NCI-H524 treated with DMSO at 0.1 percent for 48 hours (cell line): ENCODE results near the gene AUTS2.
"Not testable (repeated sequence)": the region's sequence is repeated elsewhere in the genome, so short reads cannot be mapped to it uniquely, and the experiment has no call there.

ENCODE experiments used
- DNase-seq: peaks from one replicate; lab custom pipeline; 2025; lab: John Stamatoyannopoulos, UW

The AUTS2 gene

DNA sequence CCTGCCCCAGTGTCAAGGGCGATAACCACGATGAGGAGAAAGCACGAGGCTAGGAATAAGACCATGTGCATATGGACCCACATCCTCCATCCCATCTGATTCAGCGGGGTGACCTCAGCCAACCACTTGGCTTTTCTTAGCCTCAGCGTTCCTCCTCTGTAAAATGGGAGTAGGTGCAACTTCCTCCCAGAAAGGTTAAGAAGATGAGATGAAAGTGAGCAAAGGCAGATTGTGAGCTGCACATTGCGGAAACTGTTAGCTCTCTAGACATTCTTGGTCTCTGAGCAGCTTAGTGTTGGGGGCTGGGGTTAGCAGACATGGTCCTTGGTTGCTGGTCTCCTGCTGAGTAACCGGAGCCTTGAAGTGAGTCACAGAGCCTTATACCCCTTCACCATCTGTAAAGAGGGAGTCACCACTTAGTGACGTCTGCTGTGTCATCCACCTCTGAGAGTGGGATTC lies 1036.4 kb downstream of the AUTS2 start:
- no peak for DNase-seq

DNA sequence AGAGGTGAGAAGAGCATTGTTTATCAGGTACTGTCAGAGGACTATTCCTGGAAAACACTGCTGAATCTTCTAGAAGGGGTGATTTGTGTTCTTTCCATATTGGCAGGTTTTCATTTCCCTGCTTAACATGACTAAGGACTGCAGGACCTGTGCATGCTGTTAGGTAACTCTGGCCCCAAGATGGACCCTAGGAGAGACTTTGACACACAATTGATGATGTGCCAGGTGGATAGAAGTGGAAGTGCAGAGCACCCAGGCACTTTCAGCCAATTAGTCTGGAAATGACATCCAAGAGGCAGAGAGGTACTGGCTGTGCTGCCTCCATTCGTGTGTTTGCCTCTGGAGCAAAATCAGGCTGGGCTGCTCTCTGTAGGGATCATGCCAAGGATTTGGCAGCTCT lies 1037.4 kb downstream of the AUTS2 start:
- DNase-seq: no peak

DNA sequence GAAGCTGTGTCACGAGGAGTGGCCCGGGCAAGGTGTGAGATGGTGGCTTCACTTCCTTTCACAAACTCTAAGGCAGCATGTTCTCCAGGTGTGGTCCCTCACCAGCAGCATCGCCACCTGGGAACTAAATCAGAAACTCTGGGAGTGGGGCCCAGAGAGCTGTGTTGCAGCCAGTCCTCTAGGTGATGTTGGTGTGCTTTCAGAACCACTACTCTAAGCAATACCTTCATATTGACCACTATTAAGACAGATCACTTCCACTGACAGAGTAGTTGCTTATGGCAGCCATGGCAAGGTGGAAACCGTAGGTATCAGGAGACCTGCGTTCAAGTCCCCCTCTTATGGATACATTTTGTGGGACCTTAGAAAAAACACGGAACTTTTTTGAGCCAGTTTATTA lies 1037.9 kb downstream of the AUTS2 start:
- no peak for DNase-seq

DNA sequence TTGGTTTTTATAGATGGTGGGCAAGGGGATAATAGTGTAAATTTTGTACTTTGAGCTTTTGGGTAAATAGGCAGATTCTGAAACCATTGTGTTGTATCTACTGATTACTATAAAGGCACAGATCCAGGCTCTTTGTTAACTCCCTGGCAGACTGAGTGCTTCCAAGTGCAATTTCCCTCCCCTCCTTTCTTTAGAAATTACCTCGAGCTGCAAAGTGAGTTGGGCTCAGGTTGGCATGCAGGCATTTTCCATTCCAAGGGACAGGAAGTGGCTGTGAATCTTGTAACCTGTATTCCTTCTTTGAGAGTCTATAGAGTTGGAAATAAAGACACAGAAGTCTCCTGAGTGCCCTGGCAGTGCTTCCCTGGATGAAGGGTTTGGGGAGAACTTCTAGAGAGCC lies 1039.5 kb downstream of the AUTS2 start:
- DNase-seq: no peak

DNA sequence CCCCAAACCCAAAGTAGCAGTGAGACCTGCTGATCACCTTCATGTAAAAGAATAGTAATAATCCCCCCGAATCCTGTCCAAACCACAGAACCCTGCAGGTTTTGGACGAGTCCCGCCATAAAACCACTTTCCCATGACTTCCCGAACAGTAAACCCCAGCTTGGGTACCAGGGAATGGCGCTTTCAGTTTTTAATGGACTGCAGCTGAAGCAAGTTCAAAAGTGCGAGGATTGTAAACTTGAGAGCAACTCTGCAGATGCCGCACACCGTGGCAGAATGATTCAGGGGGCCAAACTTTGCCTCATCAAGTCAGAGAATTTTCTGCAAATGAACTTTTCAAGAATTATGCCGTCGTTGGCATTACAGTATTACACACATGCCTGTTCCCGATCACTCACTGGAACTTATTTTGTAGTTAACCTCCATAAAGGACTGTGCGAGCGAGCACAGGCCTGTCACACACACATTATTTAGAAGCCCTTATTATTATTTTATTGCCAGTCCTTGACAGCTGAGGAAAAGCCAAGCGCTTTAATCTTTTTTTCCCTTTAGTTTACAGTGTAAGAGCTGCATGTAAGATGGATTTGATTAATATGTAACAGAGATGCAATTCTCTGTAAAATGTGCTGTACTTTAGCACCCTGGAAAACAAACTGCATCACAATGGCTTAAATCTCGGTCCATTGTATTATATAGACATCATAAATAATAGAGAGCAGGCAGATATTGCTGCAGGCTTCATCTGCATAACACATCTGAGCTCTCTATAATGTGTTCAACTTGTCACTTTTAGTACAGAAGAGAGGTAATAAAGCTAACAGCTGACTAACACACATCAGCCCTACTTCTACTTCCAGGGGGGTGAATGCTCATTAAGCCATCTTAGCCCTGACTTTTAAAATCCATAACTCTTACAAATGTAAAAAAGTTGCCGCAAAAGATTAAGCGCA lies 1040.2 kb downstream of the AUTS2 start:
- no peak for DNase-seq

DNA sequence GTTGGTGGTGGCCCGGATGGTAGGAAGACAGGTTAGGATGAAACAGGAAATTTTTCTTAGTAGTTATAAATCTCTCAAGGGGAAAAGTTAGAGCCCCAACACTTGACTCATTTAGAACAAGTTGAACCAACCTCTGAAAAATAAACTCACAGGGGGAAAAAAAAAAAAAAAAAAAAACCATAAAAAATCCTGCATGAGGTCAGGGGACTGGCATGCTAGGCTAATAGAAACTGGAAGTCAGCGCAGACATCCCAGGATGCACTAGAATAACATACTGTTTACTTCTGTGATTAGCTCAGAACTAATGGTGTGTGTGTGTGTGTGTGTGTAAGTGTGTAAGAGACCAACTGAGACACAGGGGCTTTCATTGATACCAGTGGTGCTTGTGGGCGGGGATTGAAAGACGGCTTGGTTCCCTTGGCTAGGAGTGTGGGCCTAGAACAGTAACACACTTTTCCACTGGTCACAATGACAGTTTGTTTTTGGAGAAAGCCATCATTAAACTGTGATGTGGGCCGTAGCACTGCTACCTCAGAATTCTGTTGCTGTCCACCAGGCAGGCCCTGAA lies 1042.1 kb downstream of the AUTS2 start:
- DNase-seq: no peak

DNA sequence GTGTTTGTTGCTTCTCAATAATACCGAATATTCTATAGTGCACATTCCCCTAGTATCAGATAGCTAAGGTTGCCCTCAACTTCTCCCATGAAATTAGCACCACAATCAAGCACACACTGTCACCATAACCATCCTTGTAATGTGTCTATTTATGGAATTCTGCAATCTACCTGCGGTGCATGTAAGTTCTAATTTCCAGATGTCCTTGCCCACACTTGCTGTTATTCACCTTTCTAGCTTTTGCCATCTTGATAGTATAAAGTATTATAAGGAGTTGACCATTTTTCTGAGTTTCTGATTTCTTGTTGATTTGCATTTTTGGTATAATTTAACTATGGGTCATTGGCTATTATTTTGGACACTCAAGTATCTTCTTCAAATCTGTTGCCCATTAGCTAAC lies 1043.6 kb downstream of the AUTS2 start:
- no peak for DNase-seq

DNA sequence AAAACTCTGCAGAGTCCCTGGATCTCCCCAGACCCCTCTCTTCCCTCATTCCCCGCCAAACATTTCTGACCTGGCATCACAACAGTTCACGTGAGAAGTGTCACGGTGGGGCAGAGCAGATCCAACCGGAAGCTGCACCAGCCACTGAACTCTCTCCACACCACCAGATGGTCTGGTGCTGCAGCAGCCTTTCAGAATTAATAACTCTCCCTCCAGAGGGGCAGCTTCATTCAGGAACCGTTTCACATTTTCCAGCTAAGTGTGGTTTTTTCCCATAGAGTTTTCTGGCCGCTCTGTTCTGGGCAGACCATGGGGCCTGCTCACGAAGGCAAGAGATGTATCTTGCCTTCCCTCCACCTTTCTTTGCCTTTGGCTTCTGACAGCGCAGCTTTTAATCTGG lies 1047.0 kb downstream of the AUTS2 start:
- DNase-seq: no peak

DNA sequence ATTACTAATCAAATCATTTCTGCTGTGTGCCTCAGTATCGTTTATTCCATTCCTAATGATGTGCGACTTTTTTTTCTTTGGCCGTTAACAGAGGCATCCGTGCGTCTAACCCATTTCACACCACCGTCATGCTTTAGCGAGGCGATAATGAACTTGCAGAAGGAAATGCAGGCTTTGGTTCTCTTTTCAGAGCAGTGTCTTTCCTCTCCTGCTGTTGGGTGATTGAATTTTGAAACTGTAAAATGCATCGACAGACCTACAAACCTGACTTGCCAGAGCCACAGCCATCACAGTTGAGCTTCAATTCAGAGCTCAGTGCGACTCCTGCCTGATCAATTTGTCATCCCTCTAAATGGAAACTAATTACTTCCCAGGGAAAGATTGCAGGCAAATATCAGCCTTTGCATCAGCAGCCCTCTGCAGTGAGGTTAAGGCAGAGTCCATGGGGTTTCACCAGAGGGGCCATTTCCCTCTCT lies 1047.6 kb downstream of the AUTS2 start:
- DNase-seq: no peak

DNA sequence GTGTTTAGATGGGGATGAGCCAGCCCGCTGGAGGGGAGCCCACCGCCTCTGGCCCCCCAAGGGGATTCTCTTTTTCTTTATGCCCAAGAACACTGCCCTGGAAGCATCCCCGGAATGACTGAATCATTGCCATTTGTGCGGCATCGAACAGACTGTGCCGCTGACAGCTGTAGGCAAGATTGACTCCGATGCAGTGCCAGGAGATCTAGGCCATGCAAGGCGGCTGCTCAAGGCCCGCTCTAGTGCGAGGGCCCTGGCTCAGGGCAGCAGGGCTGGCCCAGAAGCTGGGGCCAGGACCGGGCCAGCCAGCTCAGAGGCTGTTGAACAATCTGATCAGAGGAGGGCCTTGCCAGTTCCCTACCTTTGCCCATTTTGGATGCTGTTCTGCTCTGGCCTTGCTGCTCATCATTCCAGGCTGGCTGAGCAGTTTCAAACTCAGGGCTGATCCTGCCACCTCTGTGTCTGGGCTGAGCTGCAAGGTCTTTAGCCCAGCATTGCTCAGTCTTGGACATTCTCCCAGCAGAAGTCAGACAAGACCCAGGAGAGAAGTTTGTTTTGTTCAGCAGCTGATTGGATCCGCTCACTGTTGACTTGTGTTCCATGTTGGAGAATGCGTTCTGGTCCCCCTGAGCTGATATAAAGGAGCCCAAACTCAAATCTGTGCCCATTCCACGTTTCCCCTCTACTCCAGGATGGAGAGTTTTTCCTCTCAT lies 1048.4 kb downstream of the AUTS2 start:
- DNase-seq: no peak

DNA sequence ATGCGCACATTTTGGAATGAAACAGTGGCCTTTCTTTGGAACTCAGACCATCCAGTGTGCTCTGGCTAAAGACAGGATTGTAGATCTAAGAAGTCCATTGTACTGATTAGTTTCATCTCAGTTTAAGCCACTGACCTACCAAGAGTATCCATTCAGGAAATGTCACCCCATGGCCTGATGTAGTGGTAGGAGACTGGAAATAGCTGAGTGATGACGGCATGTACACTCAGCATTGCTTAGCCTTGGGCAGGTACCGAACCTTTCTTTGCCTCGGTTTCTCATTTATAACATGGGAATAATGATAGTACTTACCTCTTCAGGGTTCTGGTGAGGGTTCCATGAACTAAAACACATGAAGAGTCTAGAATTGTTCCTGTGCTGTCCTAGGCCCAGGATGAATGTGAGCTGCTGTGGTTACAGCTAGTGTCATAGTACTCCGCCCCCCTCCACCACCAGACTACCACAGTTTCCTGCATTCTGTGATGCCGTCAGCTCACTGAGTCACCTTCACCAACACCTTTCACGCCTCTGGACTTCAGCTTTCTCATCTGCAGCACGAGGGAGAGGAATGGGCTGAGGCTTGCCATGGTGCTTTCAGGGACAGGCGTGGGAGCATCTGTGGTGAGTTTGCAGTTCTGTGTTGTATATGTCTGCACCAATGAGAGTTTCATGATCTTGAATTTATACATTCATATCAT lies 1049.7 kb downstream of the AUTS2 start:
- DNase-seq: no peak

DNA sequence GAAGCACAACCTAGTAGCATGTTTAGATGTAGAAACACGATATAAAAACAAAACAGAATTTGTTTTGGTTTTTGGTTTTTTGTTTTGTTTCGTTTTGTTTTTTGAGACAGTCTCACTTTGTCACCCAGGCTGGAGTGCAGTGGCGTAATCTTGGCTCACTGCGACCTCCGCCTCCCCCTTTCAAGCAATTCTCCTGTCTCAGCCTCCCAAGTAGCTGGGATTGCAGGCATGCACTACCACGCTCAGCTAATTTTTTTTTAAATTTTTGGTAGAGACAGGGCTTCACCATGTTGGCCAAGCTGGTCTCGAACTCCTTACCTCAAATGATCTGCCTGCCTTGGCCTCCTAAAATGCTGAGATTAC lies 1050.2 kb downstream of the AUTS2 start:
- DNase-seq: not testable (repeated sequence)

DNA sequence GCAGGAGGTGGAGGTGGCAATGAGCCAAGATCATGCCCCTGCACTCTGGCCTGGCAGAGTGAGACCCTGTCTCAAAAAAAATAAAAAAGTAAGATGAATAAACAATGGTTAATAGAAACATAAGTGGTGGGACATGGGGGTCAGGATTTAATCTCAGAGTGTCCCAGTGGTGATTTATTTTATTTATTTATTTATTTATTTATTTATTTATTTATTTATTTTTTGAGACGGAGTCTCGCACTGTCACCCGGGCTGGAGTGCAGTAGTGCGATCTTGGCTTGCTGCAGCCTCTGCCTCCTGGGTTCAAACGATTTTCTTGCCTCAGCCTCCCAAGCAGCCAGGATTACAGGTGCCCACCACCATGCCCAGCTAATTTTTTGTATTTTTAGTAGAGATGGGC lies 1051.0 kb downstream of the AUTS2 start:
- DNase-seq: no peak

DNA sequence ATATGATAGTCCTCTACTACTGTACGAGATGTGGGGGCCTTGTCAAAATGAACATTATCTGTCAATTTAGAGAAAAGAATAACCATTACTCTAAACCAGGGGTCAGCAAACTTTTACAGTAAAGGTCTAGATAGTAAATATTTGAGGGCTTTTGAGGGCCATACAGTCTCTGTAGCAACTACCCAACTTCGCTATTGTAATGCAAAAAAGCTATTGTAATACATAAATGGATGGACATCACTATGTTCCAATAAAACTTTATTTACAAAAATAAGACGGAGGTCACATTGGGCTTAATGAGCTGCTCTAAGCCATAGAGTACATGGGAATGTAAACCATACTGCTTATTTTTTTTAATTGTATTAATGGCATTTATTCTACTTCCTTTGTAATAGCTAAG lies 1055.9 kb downstream of the AUTS2 start:
- no peak for DNase-seq

DNA sequence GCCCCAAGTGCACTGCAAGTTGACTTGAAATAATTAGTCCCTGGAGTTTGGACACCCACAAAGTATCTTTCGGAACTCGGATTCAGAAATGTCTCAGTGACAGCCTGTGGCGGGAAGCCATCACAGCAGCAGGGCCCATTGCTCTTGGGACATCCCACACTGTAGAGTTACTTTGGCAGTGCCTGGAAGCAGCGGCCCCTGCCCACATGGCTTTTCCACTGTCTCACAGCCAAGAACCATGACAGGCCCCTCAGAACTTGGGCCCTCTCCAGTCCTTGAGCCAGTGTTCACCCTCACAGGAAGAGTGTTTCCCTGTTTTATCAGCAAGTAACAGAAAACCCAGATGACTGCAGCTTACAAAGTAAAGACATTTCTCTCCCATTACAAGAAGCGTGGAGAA lies 1056.7 kb downstream of the AUTS2 start:
- no peak for DNase-seq

DNA sequence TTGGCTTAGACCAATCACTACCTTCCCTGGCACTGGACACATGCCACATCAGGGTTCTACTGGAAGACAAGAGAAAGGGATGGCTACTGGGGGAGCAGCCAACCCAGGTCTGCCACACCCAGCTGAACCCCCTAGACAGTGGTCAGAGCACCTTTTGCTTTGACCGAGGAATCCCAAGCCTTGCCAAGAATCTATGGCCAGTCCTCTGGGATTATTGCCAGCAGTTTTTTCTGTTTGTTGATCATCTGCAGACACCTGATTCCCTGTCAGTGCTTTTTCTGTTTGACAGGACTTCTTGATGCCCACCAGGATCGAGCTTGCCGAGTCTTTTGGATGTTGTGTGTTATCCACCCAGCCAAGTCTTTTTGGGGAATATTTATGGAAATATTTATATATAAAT lies 1057.4 kb downstream of the AUTS2 start:
- no peak for DNase-seq

DNA sequence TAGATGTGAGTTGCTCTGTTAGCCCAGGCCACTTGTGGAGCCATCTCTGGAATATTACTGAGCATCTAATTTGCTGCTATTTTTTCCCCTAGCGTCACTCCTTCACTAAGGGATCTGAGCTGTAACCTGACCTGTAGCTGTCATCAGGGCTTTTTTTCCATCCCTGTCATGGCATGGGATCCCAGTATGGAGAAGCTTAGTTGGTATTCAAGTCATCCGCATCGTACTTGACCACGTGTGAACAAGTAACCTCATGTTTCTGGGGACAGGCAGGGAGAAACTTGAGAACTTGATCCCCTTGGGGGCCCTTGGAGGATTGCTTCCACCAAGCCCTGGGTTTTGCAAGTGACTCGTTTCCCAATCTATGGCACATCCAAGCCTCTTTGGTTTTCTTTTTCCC lies 1059.3 kb downstream of the AUTS2 start:
- no peak for DNase-seq

DNA sequence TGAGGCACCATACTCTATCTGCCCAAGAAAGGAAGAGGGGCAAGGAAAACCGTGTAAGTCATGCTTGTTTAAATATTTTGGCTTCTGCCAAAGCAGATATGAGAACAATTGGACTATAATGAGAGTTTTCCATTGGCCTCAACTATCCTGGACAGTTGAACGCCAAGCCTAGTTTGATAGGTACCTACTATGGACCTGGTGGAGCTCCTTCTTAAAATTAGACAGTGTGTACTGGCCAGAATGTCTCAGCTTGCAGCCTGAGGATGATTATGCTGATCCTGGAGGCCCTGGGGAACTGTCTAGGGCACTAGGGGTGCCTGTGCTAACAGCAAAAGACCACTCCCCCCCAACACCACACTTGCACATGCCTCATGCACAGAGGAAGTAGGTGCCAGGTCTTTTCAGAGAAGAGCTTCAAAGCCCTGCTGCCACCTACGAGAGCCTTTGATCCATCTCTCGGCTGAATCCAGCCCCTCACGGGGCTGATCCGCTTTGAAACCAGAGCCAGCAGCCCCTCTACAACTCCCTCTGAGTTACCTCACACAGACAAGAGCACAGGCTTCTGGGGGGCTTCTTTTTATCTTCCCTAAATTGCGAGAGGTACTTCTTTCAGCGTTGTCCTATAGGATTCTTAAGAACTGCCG lies 1059.8 kb downstream of the AUTS2 start:
- DNase-seq: no peak

DNA sequence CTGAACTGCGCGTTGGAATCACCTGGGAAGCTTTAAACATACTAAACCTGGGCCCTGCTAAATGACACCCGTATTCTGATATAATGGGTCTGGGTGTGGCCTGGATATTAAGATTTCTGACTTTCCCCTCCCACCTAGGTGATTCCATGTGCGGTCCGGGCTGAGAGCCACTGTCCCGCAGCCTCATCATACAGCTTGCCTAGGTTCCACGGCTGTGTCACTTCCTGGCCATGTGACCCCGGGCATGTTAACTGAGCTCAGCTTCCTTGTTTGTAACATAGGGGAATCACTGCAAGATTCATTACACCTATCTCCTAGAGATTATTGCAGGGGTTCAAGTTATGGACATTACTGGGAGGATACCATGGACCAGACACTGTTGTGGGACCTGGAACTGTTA lies 1061.0 kb downstream of the AUTS2 start:
- no peak for DNase-seq

DNA sequence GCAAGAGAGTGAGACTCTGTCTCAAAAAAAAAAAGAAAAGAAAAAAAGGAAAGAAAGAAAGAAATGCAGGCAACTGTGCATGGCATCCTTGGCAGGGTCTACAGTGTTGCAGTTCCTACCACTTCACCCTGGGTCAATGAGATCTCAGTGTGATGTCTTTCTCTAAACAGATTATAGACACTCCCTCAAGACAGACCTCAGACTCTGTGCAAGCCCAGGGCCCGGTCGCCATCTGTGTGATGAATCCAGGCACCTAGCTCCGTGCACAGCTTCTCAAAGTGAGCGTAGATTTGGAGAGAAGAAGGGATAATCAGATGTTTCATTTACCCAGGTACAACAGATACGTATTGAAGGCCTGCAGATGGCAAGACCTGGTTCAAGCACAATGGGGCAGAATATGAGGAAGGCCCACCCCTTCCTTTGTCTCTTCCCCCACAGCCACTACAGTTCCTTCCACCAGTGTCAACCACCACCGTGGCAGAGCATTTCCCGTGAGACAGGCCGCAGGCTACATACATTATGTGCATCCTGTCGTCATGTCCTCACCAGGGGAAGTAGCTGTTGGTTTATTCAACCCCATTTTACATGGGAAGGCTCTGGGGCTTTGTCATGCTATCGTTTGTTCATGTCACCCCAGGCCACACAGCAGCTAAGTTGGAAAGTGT lies 1062.0 kb downstream of the AUTS2 start:
- DNase-seq: no peak

DNA sequence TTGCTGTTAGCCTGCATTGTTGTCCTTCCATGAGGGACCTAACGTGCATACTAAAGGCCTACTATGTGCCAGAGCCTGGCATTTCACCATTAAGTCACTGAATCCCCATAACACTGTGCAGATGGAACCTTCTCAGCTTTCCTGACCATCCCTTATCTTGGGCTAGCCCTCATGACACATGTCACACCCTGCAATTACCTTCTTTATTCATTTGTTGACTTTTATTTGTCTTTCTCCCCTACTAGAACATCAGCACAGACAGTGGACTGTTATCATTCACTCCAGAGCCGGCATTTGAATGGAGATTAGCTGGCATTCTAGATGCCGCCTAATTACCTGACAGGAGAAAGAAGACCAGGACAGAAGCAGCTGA lies 1062.5 kb downstream of the AUTS2 start:
- no peak for DNase-seq
